Esophagus muscularis mucosa (tissue), 4 donors: ENCODE measurements around the gene FAM76A.

Experiments
- CTCF ChIP-seq, 3 experiments: fragments of 200-600 bp in 2 of 3; fragments of 450-650 bp in 1 of 3; sonication (generic) in 2 of 3; IDR thresholded peaks; one replicate each; pipeline ENCODE4 v1.5.1; 2017 to 2019; ENCODE audit warnings: antibody characterized with exemption in 3 of 3, mild to moderate bottlenecking in 2 of 3, moderate library complexity in 1 of 3
- EP300 ChIP-seq: sonication (generic); formaldehyde crosslinking; IDR thresholded peaks from one replicate; pipeline ENCODE4 v1.6.1; 2017; ENCODE audit warnings: antibody characterized with exemption
- POLR2AphosphoS5 ChIP-seq, 2 donors: sonication (generic); formaldehyde crosslinking; IDR thresholded peaks; one replicate each; pipeline ENCODE4 v1.6.1; 2017; ENCODE audit warnings: antibody characterized with exemption in 2 of 2

GRCh38 chr1:27713139-27713725 is 12.5 kb upstream of the FAM76A start:
- no peak for TF ChIP-seq EP300
- TF ChIP-seq CTCF (IDR thresholded peaks at IDR 0.05): no peak
- no peak for TF ChIP-seq POLR2AphosphoS5 (IDR thresholded peaks at IDR 0.05)
